H9 (cell line): ENCODE measurements around the gene CDK9. TPM values are rescaled to one million over a fixed set of nuclear protein-coding genes. Genes with fewer than 3 reads are reported as not detected.

Source experiments
- DNase-seq: peaks from one replicate; pipeline ENCODE4 v3.0.0-alpha.2; 2017
- H2AFZ ChIP-seq: one replicate; pipeline ENCODE4 v1.6.1; 2013; ENCODE audit warnings: mild to moderate bottlenecking, low read length, control low read depth, moderate library complexity
- H2AK5ac ChIP-seq: 2 replicates; pipeline ENCODE4 v1.6.1; 2013; ENCODE audit warnings: low read length, control low read depth, mixed read lengths; ENCODE audit not compliant: insufficient read length
- H2BK120ac ChIP-seq: one replicate; pipeline ENCODE4 v1.6.1; 2013; ENCODE audit warnings: low read depth, mild to moderate bottlenecking, low read length, control low read depth, inconsistent platforms; ENCODE audit not compliant: poor library complexity, severe bottlenecking
- H2BK12ac ChIP-seq: 2 replicates; pipeline ENCODE4 v1.6.1; 2013; ENCODE audit warnings: low read length, control low read depth, mixed read lengths, low read depth; ENCODE audit not compliant: insufficient read length
- H2BK15ac ChIP-seq: 2 replicates; pipeline ENCODE4 v1.6.1; 2013; ENCODE audit warnings: low read depth, low read length, control low read depth
- H2BK20ac ChIP-seq: one replicate; pipeline ENCODE4 v1.6.1; 2013; ENCODE audit warnings: low read depth, mild to moderate bottlenecking, low read length, control low read depth, inconsistent platforms; ENCODE audit not compliant: poor library complexity, severe bottlenecking
- H2BK5ac ChIP-seq: 2 replicates; pipeline ENCODE4 v1.6.1; 2013; ENCODE audit warnings: low read length, control low read depth, mixed read lengths; ENCODE audit not compliant: insufficient read length
- H3K14ac ChIP-seq: 2 replicates; pipeline ENCODE4 v1.6.1; 2013; ENCODE audit warnings: low read length, control low read depth; ENCODE audit not compliant: insufficient read depth
- H3K18ac ChIP-seq: 2 replicates; pipeline ENCODE4 v1.6.1; 2013; ENCODE audit warnings: low read depth, mild to moderate bottlenecking, mixed read lengths, low read length, control low read depth; ENCODE audit not compliant: insufficient read length
- H3K23ac ChIP-seq: 2 replicates; pipeline ENCODE4 v1.6.1; 2013; ENCODE audit warnings: low read length, control low read depth, mixed read lengths, low read depth; ENCODE audit not compliant: insufficient read length
- H3K23me2 ChIP-seq: 2 replicates; pipeline ENCODE4 v1.6.1; 2013; ENCODE audit warnings: low read depth, mild to moderate bottlenecking, mixed read lengths, low read length, control low read depth; ENCODE audit not compliant: insufficient read length, poor library complexity, severe bottlenecking
- H3K27ac ChIP-seq: 2 replicates; pipeline ENCODE4 v1.5.1; 2013; ENCODE audit warnings: low read length, control low read depth, mixed read lengths, low read depth; ENCODE audit not compliant: insufficient read length
- H3K27me3 ChIP-seq: 2 replicates; pipeline ENCODE4 v1.6.1; 2013; ENCODE audit warnings: low read length, control low read depth, inconsistent platforms; ENCODE audit not compliant: insufficient read depth
- H3K4ac ChIP-seq: 2 replicates; pipeline ENCODE4 v1.6.1; 2013; ENCODE audit warnings: low read depth, mild to moderate bottlenecking, control low read depth, inconsistent platforms, low read length, moderate library complexity
- H3K4me1 ChIP-seq: 2 replicates; pipeline ENCODE4 v1.6.1; 2013; ENCODE audit warnings: low read length, control low read depth, inconsistent platforms; ENCODE audit not compliant: insufficient read depth
- H3K4me2 ChIP-seq: 2 replicates; pipeline ENCODE4 v1.6.1; 2013; ENCODE audit warnings: low read length, control low read depth, mixed read lengths; ENCODE audit not compliant: insufficient read length, insufficient read depth
- H3K56ac ChIP-seq: 2 replicates; pipeline ENCODE4 v1.6.1; 2013; ENCODE audit warnings: low read depth, mild to moderate bottlenecking, mixed read lengths, low read length, control low read depth; ENCODE audit not compliant: insufficient read length
- H3K79me1 ChIP-seq: 2 replicates; pipeline ENCODE4 v1.6.1; 2013; ENCODE audit warnings: low read depth, mild to moderate bottlenecking, moderate library complexity, low read length, control low read depth, inconsistent platforms; ENCODE audit not compliant: insufficient read depth, poor library complexity, severe bottlenecking
- H3K79me2 ChIP-seq: 2 replicates; pipeline ENCODE4 v1.6.1; 2013; ENCODE audit warnings: low read length, control low read depth, inconsistent platforms; ENCODE audit not compliant: insufficient read depth
- H3K9ac ChIP-seq: 2 replicates; pipeline ENCODE4 v1.6.1; 2013; ENCODE audit warnings: low read length, control low read depth, mixed read lengths; ENCODE audit not compliant: insufficient read length; ENCODE audit errors: extremely low read depth
- H3K9me3 ChIP-seq: one replicate; pipeline ENCODE4 v1.6.1; 2013; ENCODE audit warnings: low read depth, low read length, inconsistent platforms; ENCODE audit not compliant: control insufficient read depth
- H3T11ph ChIP-seq: one replicate; pipeline ENCODE4 v1.6.1; 2013; ENCODE audit warnings: mild to moderate bottlenecking, low read length, control low read depth, inconsistent platforms
- H4K20me1 ChIP-seq: one replicate; pipeline ENCODE4 v1.6.1; 2013; ENCODE audit not compliant: control insufficient read depth, insufficient read length, insufficient read depth
- H4K5ac ChIP-seq: 2 replicates; pipeline ENCODE4 v1.6.1; 2013; ENCODE audit warnings: low read depth, mild to moderate bottlenecking, mixed read lengths, low read length, control low read depth; ENCODE audit not compliant: insufficient read length
- H4K8ac ChIP-seq: replicated peaks from 2 replicates; pipeline ENCODE4 v1.6.1; 2013; ENCODE audit warnings: low read length, control low read depth, mixed read lengths, low read depth; ENCODE audit not compliant: insufficient read length
- H4K91ac ChIP-seq: 2 replicates; pipeline ENCODE4 v1.6.1; 2013; ENCODE audit warnings: low read depth, mild to moderate bottlenecking, moderate library complexity, mixed read lengths, low read length, control low read depth; ENCODE audit not compliant: insufficient read length
- H3K27ac Mint-ChIP-seq, 3 experiments: 2 replicates in 2 of 3; 3 replicates in 1 of 3; pipeline ENCODE4 v1.8.0; 2020 to 2021; ENCODE audit warnings: mixed read lengths in 3 of 3, mild to moderate bottlenecking in 1 of 3, moderate library complexity in 1 of 3
- H3K27me3 Mint-ChIP-seq: 2 replicates; pipeline ENCODE4 v1.8.0; 2021; ENCODE audit warnings: low read depth, mild to moderate bottlenecking, moderate library complexity, mixed read lengths
- H3K36me3 Mint-ChIP-seq, 3 experiments: 2 replicates in 2 of 3; 3 replicates in 1 of 3; pipeline ENCODE4 v1.8.0; 2020 to 2021; ENCODE audit warnings: low read depth in 3 of 3, mixed read lengths in 3 of 3; ENCODE audit not compliant: insufficient read depth in 1 of 3
- H3K4me1 Mint-ChIP-seq, 2 experiments: 2 replicates each; pipeline ENCODE4 v1.8.0; 2020; ENCODE audit warnings: mixed read lengths in 2 of 2
- H3K4me3 Mint-ChIP-seq, 2 experiments: 2 replicates in 1 of 2; 3 replicates in 1 of 2; pipeline ENCODE4 v1.8.0; 2020 to 2021; ENCODE audit warnings: mild to moderate bottlenecking in 2 of 2, mixed read lengths in 2 of 2, moderate library complexity in 1 of 2
- H3K9me3 Mint-ChIP-seq, 2 experiments: 2 replicates in 1 of 2; 3 replicates in 1 of 2; pipeline ENCODE4 v1.8.0; 2020; ENCODE audit warnings: mild to moderate bottlenecking in 2 of 2, mixed read lengths in 2 of 2, moderate library complexity in 1 of 2
- CTCF ChIP-seq: fragments of 200-600 bp; sonication (generic); conservative IDR thresholded peaks from 3 replicates; pipeline ENCODE4 v1.8.0; 2021; ENCODE audit warnings: antibody characterized with exemption, mild to moderate bottlenecking
- WGBS: extraction: QIAGEN DNeasy Blood & Tissue Kit; methylation state at CpG from one replicate; pipeline ENCODE4 v1.1.7; 2013; ENCODE audit warnings: missing lambda C conversion rate, low lambda C conversion rate, mixed read lengths; ENCODE audit not compliant: insufficient read length; ENCODE audit errors: extremely low coverage; 5-methylcytosine and 5-hydroxymethylcytosine counted together
- total RNA-seq: library from RNA; stranded (reverse); gene quantifications from 2 replicates; pipeline ENCODE4 v1.2.1, GENCODE V29; 2021

The CDK9 gene
- total RNA-seq, 1 experiment from 2014 or later, result 85.7 TPM

GRCh38 chr9:127769929-127770582, 15.8 kb upstream of the CDK9 start:
- peaks cover 28 to 34% of the 10 kb centered on the region in 2 experiments for H3K4me1 Mint-ChIP-seq
- peak overlapping the region; percentile 74 to 87; a peak in 4 of 5 replicates for H3K4me3 Mint-ChIP-seq
- no peak overlapping the region for H2BK120ac ChIP-seq
- no peak for DNase-seq
- no peak overlapping the region for H3T11ph ChIP-seq
- H2AK5ac ChIP-seq, result no peak overlapping the region
- no peaks in the 10 kb centered on the region; a peak in 1 of 5 replicates for H3K9me3 Mint-ChIP-seq
- peak overlapping the region; percentile 64 for H3K4me2 ChIP-seq
- no peak overlapping the region for H4K5ac ChIP-seq
- H3K23ac ChIP-seq, result no peak overlapping the region
- H3K4ac ChIP-seq, result no peak overlapping the region
- peaks cover 7% of the 10 kb centered on the region for H3K27me3 Mint-ChIP-seq
- peaks cover 8% of the 10 kb centered on the region for H3K4me1 ChIP-seq
- no peak overlapping the region for H3K27ac ChIP-seq
- H2BK20ac ChIP-seq, result no peak overlapping the region
- no peak overlapping the region for H2AFZ ChIP-seq
- no peak overlapping the region for H4K91ac ChIP-seq
- H3K14ac ChIP-seq, result no peak overlapping the region
- WGBS, result no CpG with 5 or more reads among the region's 4 CpGs
- H4K8ac ChIP-seq, result no peak overlapping the region
- no peak overlapping the region for H2BK12ac ChIP-seq
- H3K27ac Mint-ChIP-seq, result peak overlapping the region in 1 of 3 experiments; percentile 12; a peak in 1 of 7 replicates
- no peak overlapping the region for H3K56ac ChIP-seq
- no peaks in the 10 kb centered on the region for H3K9me3 ChIP-seq
- no peaks in the 10 kb centered on the region for H3K79me2 ChIP-seq
- no peak overlapping the region for H3K9ac ChIP-seq
- no peak overlapping the region for H2BK5ac ChIP-seq
- no peaks in the 10 kb centered on the region for H3K36me3 Mint-ChIP-seq
- peaks cover 6% of the 10 kb centered on the region for H3K23me2 ChIP-seq
- no peak overlapping the region for H2BK15ac ChIP-seq
- H4K20me1 ChIP-seq, result no peaks in the 10 kb centered on the region
- no peak for TF ChIP-seq CTCF
- no peaks in the 10 kb centered on the region for H3K79me1 ChIP-seq
- H3K18ac ChIP-seq, result no peak overlapping the region
- H3K27me3 ChIP-seq, result no peaks in the 10 kb centered on the region
